GM23338 (cell line): ENCODE measurements around the gene RSRC1. TPM values are rescaled to one million over a fixed set of nuclear protein-coding genes. Genes with fewer than 3 reads are reported as not detected.

ENCODE experiments used
- ATAC-seq: fragments of 200-7000 bp; cut with Tn5 transposase; 3 replicates; pipeline ENCODE4 v1.9.1; 2020
- DNase-seq: peaks from one replicate; pipeline ENCODE4 v3.0.0-alpha.2; 2015; ENCODE audit warnings: low spot score
- H2AFZ ChIP-seq: fragments of 200-600 bp; sonication (generic); 2 replicates; pipeline ENCODE4 v1.8.0; 2016; ENCODE audit warnings: antibody characterized with exemption, mild to moderate bottlenecking, moderate library complexity
- H3F3A ChIP-seq: fragments of 200-600 bp; sonication (generic); replicated peaks from 2 replicates; pipeline ENCODE4 v1.8.0; 2017; ENCODE audit warnings: antibody characterized with exemption, mixed run types, low read depth
- H3K27ac ChIP-seq: fragments of 200-600 bp; sonication (generic); 2 replicates; pipeline ENCODE4 v1.6.1; 2016; ENCODE audit warnings: low read depth
- H3K27me3 ChIP-seq: fragments of 200-600 bp; sonication (generic); 2 replicates; pipeline ENCODE4 v1.8.0; 2016; ENCODE audit warnings: mild to moderate bottlenecking, mixed run types, moderate library complexity; ENCODE audit not compliant: insufficient read depth
- H3K36me3 ChIP-seq: fragments of 200-600 bp; sonication (generic); 2 replicates; pipeline ENCODE4 v1.8.0; 2016; ENCODE audit warnings: mild to moderate bottlenecking; ENCODE audit not compliant: insufficient read depth
- H3K4me1 ChIP-seq: fragments of 200-600 bp; sonication (generic); 2 replicates; pipeline ENCODE4 v1.8.0; 2016; ENCODE audit warnings: mild to moderate bottlenecking, moderate library complexity; ENCODE audit not compliant: insufficient read depth
- H3K4me2 ChIP-seq: fragments of 200-600 bp; sonication (generic); 2 replicates; pipeline ENCODE4 v1.7.1; 2017; ENCODE audit warnings: mixed run types
- H3K4me3 ChIP-seq: fragments of 200-600 bp; sonication (generic); 2 replicates; pipeline ENCODE4 v1.6.1; 2016; ENCODE audit warnings: mixed run types
- H3K79me2 ChIP-seq: fragments of 200-600 bp; sonication (generic); replicated peaks from 2 replicates; pipeline ENCODE4 v1.8.0; 2017; ENCODE audit warnings: mild to moderate bottlenecking; ENCODE audit not compliant: insufficient read depth
- H3K9me2 ChIP-seq: fragments of 200-600 bp; sonication (generic); 2 replicates; pipeline ENCODE4 v1.8.0; 2017; ENCODE audit not compliant: insufficient read depth
- H4K20me1 ChIP-seq: fragments of 200-600 bp; sonication (generic); replicated peaks from 2 replicates; pipeline ENCODE4 v1.8.0; 2017; ENCODE audit warnings: mild to moderate bottlenecking; ENCODE audit not compliant: insufficient read depth
- H3K27ac Mint-ChIP-seq: 2 replicates; pipeline ENCODE4 v1.8.0; 2020; ENCODE audit warnings: inconsistent platforms, mild to moderate bottlenecking, moderate library complexity, mixed read lengths
- H3K27me3 Mint-ChIP-seq: 3 replicates; pipeline ENCODE4 v1.8.0; 2022; ENCODE audit warnings: low read depth, mild to moderate bottlenecking, moderate library complexity, mixed read lengths, inconsistent platforms; ENCODE audit not compliant: insufficient read depth, poor library complexity
- H3K36me3 Mint-ChIP-seq: 3 replicates; pipeline ENCODE4 v1.8.0; 2021; ENCODE audit warnings: low read depth, mild to moderate bottlenecking, inconsistent platforms, moderate library complexity, mixed read lengths
- H3K4me1 Mint-ChIP-seq: 3 replicates; pipeline ENCODE4 v1.8.0; 2020; ENCODE audit warnings: mild to moderate bottlenecking, inconsistent platforms, mixed read lengths
- H3K4me3 Mint-ChIP-seq: 3 replicates; pipeline ENCODE4 v1.8.0; 2021; ENCODE audit warnings: moderate library complexity, mild to moderate bottlenecking, inconsistent platforms, mixed read lengths
- H3K9me3 Mint-ChIP-seq: 3 replicates; pipeline ENCODE4 v1.8.0; 2020; ENCODE audit warnings: moderate library complexity, mild to moderate bottlenecking, inconsistent platforms, mixed read lengths
- CREB1 ChIP-seq: fragments of 250-450 bp; sonication (Bioruptor Pico); IDR thresholded peaks from 2 replicates; pipeline ENCODE4 v1.5.0; 2020; ENCODE audit warnings: low read depth, mild to moderate bottlenecking, moderate library complexity
- CTCF ChIP-seq, 2 experiments: fragments of 200-600 bp in 1 of 2; sonication (generic) in 1 of 2; conservative IDR thresholded peaks; 2 replicates each; pipeline versions ENCODE4 v1.5.1 to v1.6.1; 2016 to 2017; ENCODE audit warnings: antibody characterized with exemption in 2 of 2, low read depth in 2 of 2, mild to moderate bottlenecking in 2 of 2, moderate library complexity in 1 of 2
- EZH2 ChIP-seq: fragments of 200-600 bp; sonication (generic); IDR thresholded peaks from one replicate; pipeline ENCODE4 v1.8.0; 2017; ENCODE audit warnings: antibody characterized with exemption, mild to moderate bottlenecking, low read depth; ENCODE audit not compliant: unreplicated experiment
- EZH2phosphoT487 ChIP-seq: fragments of 200-600 bp; sonication (generic); IDR thresholded peaks from one replicate; pipeline ENCODE4 v1.8.1; 2018; ENCODE audit warnings: antibody characterized with exemption; ENCODE audit not compliant: unreplicated experiment
- JUNB ChIP-seq: IDR thresholded peaks from one replicate; pipeline ENCODE4 v1.6.1; 2016; ENCODE audit warnings: antibody characterized with exemption; ENCODE audit not compliant: unreplicated experiment
- NANOG ChIP-seq: IDR thresholded peaks from 2 replicates; pipeline ENCODE4 v1.6.1; 2016; ENCODE audit warnings: antibody characterized with exemption, borderline replicate concordance
- POLR2AphosphoS5 ChIP-seq: IDR thresholded peaks from 2 replicates; pipeline ENCODE4 v1.6.1; 2016; ENCODE audit warnings: antibody characterized with exemption, low read depth
- STAT1 ChIP-seq: IDR thresholded peaks from one replicate; pipeline ENCODE4 v1.6.1; 2016; ENCODE audit warnings: antibody characterized with exemption; ENCODE audit not compliant: unreplicated experiment
- ZNF114 ChIP-seq: fragments of 250-450 bp; sonication (Bioruptor Pico); IDR thresholded peaks from 2 replicates; pipeline ENCODE4 v1.5.0; 2020; ENCODE audit warnings: mild to moderate bottlenecking, moderate library complexity
- ZNF331 ChIP-seq: fragments of 250-450 bp; sonication (Bioruptor Pico); IDR thresholded peaks from 2 replicates; pipeline ENCODE4 v1.5.0; 2020; ENCODE audit warnings: low read depth, mild to moderate bottlenecking, moderate library complexity
- polyA plus RNA-seq: library from polyadenylated mRNA; unstranded; fragments of >200 nt; fragmentation: Nextera tagmentation; extraction: Ambion mirVana; gene quantifications from 2 replicates; pipeline ENCODE4 v1.2.1, GENCODE V29; 2016
- total RNA-seq: library from RNA; depleted of rRNA; stranded (reverse); fragments of >200 nt; shearing (Covaris generic); gene quantifications from 2 replicates; pipeline ENCODE4 v1.2.3, GENCODE V29; 2014
- TF ChIP-seq, protein P1 (sequence below): IDR thresholded peaks from one replicate; pipeline ENCODE4 v1.6.1; 2018; ENCODE audit warnings: antibody characterized with exemption; ENCODE audit not compliant: unreplicated experiment
- TF ChIP-seq, protein P2 (sequence below): fragments of 250-450 bp; sonication (Bioruptor Pico); IDR thresholded peaks from 2 replicates; pipeline ENCODE4 v1.5.0; 2020; ENCODE audit warnings: mild to moderate bottlenecking, moderate library complexity
- TF ChIP-seq, protein P3 (sequence below): IDR thresholded peaks from 2 replicates; pipeline ENCODE4 v1.6.1; 2016; ENCODE audit warnings: antibody characterized with exemption

The RSRC1 gene
- total and polyA plus RNA-seq, 2 experiments from 2014 or later = 32.5 to 76.8 TPM

- H2AFZ ChIP-seq = no peak overlapping the region
- H3K4me3 ChIP-seq = no peak overlapping the region
- H3K36me3 ChIP-seq = no peaks in the 10 kb centered on the region
- no peak overlapping the region for H3K4me2 ChIP-seq
- Mint-ChIP-seq H3K36me3 (peaks cover 1% of the 10 kb centered on the region; the same call in 1 of the 3 replicates), H3K4me3 (no peak overlapping the region), H3K4me1 (peaks cover 5% of the 10 kb centered on the region; the same call in 2 of the 3 replicates), H3K9me3 (peaks cover 2% of the 10 kb centered on the region; the same call in 1 of the 3 replicates), H3K27me3 (no peaks in the 10 kb centered on the region), H3K27ac (no peak overlapping the region)
- H3K4me1 ChIP-seq = 0 out of 2 replicates have a peak, but pooled peaks cover 3% of the 10 kb centered on the region
- H3K27me3 ChIP-seq = no peaks in the 10 kb centered on the region
- no peaks in the 10 kb centered on the region for H3F3A ChIP-seq
- no peak overlapping the region for H3K27ac ChIP-seq
- ATAC-seq = no peak
- TF ChIP-seq JUNB (no peak), ZNF331 (CRISPR knock-in tag) (no peak), CTCF (conservative IDR thresholded peaks at IDR 0.05; ENCODE audit: low read depth in 2 of 2) (no peak), ZNF114 (CRISPR knock-in tag) (no peak), EZH2 (no peak), POLR2AphosphoS5 (no peak), CREB1 (CRISPR knock-in tag) (no peak), EZH2phosphoT487 (no peak), STAT1 (no peak), NANOG (no peak)
- TF ChIP-seq, protein P1, sequence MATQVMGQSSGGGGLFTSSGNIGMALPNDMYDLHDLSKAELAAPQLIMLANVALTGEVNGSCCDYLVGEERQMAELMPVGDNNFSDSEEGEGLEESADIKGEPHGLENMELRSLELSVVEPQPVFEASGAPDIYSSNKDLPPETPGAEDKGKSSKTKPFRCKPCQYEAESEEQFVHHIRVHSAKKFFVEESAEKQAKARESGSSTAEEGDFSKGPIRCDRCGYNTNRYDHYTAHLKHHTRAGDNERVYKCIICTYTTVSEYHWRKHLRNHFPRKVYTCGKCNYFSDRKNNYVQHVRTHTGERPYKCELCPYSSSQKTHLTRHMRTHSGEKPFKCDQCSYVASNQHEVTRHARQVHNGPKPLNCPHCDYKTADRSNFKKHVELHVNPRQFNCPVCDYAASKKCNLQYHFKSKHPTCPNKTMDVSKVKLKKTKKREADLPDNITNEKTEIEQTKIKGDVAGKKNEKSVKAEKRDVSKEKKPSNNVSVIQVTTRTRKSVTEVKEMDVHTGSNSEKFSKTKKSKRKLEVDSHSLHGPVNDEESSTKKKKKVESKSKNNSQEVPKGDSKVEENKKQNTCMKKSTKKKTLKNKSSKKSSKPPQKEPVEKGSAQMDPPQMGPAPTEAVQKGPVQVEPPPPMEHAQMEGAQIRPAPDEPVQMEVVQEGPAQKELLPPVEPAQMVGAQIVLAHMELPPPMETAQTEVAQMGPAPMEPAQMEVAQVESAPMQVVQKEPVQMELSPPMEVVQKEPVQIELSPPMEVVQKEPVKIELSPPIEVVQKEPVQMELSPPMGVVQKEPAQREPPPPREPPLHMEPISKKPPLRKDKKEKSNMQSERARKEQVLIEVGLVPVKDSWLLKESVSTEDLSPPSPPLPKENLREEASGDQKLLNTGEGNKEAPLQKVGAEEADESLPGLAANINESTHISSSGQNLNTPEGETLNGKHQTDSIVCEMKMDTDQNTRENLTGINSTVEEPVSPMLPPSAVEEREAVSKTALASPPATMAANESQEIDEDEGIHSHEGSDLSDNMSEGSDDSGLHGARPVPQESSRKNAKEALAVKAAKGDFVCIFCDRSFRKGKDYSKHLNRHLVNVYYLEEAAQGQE = no peak
- TF ChIP-seq, protein P2, sequence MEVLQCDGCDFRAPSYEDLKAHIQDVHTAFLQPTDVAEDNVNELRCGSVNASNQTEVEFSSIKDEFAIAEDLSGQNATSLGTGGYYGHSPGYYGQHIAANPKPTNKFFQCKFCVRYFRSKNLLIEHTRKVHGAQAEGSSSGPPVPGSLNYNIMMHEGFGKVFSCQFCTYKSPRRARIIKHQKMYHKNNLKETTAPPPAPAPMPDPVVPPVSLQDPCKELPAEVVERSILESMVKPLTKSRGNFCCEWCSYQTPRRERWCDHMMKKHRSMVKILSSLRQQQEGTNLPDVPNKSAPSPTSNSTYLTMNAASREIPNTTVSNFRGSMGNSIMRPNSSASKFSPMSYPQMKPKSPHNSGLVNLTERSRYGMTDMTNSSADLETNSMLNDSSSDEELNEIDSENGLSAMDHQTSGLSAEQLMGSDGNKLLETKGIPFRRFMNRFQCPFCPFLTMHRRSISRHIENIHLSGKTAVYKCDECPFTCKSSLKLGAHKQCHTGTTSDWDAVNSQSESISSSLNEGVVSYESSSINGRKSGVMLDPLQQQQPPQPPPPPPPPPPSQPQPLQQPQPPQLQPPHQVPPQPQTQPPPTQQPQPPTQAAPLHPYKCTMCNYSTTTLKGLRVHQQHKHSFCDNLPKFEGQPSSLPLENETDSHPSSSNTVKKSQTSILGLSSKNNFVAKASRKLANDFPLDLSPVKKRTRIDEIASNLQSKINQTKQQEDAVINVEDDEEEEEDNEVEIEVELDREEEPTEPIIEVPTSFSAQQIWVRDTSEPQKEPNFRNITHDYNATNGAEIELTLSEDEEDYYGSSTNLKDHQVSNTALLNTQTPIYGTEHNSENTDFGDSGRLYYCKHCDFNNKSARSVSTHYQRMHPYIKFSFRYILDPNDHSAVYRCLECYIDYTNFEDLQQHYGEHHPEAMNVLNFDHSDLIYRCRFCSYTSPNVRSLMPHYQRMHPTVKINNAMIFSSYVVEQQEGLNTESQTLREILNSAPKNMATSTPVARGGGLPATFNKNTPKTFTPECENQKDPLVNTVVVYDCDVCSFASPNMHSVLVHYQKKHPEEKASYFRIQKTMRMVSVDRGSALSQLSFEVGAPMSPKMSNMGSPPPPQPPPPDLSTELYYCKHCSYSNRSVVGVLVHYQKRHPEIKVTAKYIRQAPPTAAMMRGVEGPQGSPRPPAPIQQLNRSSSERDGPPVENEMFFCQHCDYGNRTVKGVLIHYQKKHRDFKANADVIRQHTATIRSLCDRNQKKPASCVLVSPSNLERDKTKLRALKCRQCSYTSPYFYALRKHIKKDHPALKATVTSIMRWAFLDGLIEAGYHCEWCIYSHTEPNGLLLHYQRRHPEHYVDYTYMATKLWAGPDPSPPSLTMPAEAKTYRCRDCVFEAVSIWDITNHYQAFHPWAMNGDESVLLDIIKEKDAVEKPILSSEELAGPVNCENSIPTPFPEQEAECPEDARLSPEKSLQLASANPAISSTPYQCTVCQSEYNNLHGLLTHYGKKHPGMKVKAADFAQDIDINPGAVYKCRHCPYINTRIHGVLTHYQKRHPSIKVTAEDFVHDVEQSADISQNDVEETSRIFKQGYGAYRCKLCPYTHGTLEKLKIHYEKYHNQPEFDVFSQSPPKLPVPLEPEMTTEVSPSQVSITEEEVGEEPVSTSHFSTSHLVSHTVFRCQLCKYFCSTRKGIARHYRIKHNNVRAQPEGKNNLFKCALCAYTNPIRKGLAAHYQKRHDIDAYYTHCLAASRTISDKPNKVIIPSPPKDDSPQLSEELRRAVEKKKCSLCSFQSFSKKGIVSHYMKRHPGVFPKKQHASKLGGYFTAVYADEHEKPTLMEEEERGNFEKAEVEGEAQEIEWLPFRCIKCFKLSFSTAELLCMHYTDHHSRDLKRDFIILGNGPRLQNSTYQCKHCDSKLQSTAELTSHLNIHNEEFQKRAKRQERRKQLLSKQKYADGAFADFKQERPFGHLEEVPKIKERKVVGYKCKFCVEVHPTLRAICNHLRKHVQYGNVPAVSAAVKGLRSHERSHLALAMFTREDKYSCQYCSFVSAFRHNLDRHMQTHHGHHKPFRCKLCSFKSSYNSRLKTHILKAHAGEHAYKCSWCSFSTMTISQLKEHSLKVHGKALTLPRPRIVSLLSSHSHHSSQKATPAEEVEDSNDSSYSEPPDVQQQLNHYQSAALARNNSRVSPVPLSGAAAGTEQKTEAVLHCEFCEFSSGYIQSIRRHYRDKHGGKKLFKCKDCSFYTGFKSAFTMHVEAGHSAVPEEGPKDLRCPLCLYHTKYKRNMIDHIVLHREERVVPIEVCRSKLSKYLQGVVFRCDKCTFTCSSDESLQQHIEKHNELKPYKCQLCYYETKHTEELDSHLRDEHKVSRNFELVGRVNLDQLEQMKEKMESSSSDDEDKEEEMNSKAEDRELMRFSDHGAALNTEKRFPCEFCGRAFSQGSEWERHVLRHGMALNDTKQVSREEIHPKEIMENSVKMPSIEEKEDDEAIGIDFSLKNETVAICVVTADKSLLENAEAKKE (CRISPR knock-in tag) = no peak
- TF ChIP-seq, protein P3, sequence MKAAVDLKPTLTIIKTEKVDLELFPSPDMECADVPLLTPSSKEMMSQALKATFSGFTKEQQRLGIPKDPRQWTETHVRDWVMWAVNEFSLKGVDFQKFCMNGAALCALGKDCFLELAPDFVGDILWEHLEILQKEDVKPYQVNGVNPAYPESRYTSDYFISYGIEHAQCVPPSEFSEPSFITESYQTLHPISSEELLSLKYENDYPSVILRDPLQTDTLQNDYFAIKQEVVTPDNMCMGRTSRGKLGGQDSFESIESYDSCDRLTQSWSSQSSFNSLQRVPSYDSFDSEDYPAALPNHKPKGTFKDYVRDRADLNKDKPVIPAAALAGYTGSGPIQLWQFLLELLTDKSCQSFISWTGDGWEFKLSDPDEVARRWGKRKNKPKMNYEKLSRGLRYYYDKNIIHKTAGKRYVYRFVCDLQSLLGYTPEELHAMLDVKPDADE = no peak
- no peaks in the 10 kb centered on the region for H3K79me2 ChIP-seq
- no peaks in the 10 kb centered on the region for H4K20me1 ChIP-seq
- no peak for DNase-seq
- H3K9me2 ChIP-seq = no peaks in the 10 kb centered on the region
Measured at GRCh38 chr3:158418035-158418434, 308.1 kb downstream of the RSRC1 start.
